ENCODE measurements around the gene AKR1C1. TPM values are rescaled to one million over a fixed set of nuclear protein-coding genes. Genes with fewer than 3 reads are reported as not detected.
"Not testable (repeated sequence)": the region's sequence is repeated elsewhere in the genome, so short reads cannot be mapped to it uniquely, and the experiment has no call there.

Gene AKR1C1
- total and polyA plus RNA-seq, 2 of the 13 experiments (the other 11 are each of a cell fraction or from before 2014, with no cell fraction given), result 948 to 2,238 TPM

DNA sequence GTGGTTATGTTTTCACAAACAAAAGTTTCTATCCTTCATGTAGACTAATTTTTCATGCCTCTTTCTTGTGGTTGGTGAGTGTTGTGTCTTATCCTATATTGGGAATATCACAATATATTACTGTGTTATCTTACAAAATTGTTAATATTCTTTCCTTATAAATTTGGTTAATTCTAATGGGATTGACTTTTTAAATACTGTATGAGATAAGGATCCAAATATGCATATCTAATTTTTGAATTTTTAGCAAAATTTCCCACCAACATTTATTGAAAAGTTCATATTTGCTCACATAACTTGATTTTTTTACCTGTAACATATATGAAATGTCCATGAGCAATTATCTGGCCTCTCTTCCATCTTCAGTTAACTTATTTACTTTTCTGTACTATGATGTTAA lies 11.2 kb downstream of the AKR1C1 start:
- FAIRE-seq; CTCF ChIA-PET (ENCODE audit: low intra/inter-chr PET ratio, low total read pairs); BruUV-seq (replicated peaks): not testable (repeated sequence)

DNA sequence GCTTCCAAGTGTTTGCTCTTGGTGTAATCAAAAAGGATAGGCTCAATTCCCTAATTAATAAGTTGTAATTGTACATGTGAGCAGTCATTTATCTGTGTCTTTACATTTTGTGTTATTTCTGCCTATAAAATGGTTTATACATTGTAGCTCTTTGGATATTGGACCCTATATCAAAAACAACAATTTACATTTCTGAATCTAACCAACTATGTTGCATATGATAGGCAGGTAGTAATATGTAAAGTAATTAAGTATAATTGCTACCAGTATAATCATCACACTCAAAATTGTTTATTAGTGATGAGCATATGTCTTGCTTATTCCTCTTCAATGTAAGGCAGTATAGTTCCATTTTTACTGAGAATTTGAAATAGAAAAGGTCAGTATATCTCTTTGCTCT lies 13.8 kb downstream of the AKR1C1 start:
- BruUV-seq (replicated peaks), result TSS peak; percentile 1
- H3K9me3 ChIP-seq (ENCODE audit: low read length), result no peaks in the 10 kb centered on the region
- no peak for ATAC-seq
- FAIRE-seq, result no peak
- in situ Hi-C loops (cut with HindIII; ENCODE audit: extremely low pct_ligation_motif_present, low pct_unique_long_range_greater_than_20kb), result no loop called here
- intact Hi-C loops (cut with micrococcal nuclease; ENCODE audit: unreplicated experiment), result no loop called here
- no peak overlapping the region for H3K4me2 ChIP-seq (ENCODE audit: low read depth, low read length)
- ChIA-PET CTCF (ENCODE audit: low intra/inter-chr PET ratio, low total read pairs) (no interaction called here), POLR2A (interaction anchor here (2.3 kb wide), 1 partner anchor 14 kb away, joined by 7 read pairs; the partner anchor contains the start of gene AKR1C1)
- no peak overlapping the region for H3K4me3 ChIP-seq (replicated peaks in 1 of 3; ENCODE audit: insufficient read depth in 1 of 3, low read depth in 2 of 3, low read length in 3 of 3)
- no peak for DNase-seq (ENCODE audit: low spot score)
- H3K27ac ChIP-seq (ENCODE audit: extremely low read length, insufficient read depth, low read length), result no peak overlapping the region
- H3K79me2 ChIP-seq (ENCODE audit: insufficient read depth, low read length), result no peaks in the 10 kb centered on the region
- H2AFZ ChIP-seq (ENCODE audit: low read length), result no peak overlapping the region
- H3K36me3 ChIP-seq (replicated peaks in 1 of 2; ENCODE audit: control insufficient read depth in 1 of 2, insufficient read depth in 2 of 2, low read length in 2 of 2), result peaks cover 4 to 19% of the 10 kb centered on the region in 2 experiments
- no peak overlapping the region for H3K9ac ChIP-seq (ENCODE audit: insufficient read depth, low read depth, low read length)
- H4K20me1 ChIP-seq (ENCODE audit: insufficient read depth, low read length), result peaks cover 8% of the 10 kb centered on the region; the same call in 1 of the 2 replicates
- peaks cover 13% of the 10 kb centered on the region for H3K4me1 ChIP-seq (ENCODE audit: insufficient read depth, low read length)
- no peaks in the 10 kb centered on the region for H3K27me3 ChIP-seq (ENCODE audit: control insufficient read depth in 1 of 2, insufficient read depth in 2 of 2, low read length in 2 of 2)
- peak; percentile 87 for TF ChIP-seq RBFOX2 (IDR thresholded peaks at IDR 0.05; ENCODE audit: low read depth, low read length)
- no peak for TF ChIP-seq ZNF224 (CRISPR knock-in tag; IDR thresholded peaks at IDR 0.05)
- peak; percentile 82 for TF ChIP-seq AGO2 (optimal IDR thresholded peaks at IDR 0.05; ENCODE audit: low read depth, low read length)
- TF ChIP-seq POLR2G (IDR thresholded peaks at IDR 0.05; ENCODE audit: low read depth, low read length), result no peak
- TF ChIP-seq ZNF160 (CRISPR knock-in tag; IDR thresholded peaks at IDR 0.05), result no peak
- no peak for TF ChIP-seq ZSCAN9 (CRISPR knock-in tag; IDR thresholded peaks at IDR 0.05; ENCODE audit: borderline replicate concordance)
- TF ChIP-seq MAFK (conservative IDR thresholded peaks at IDR 0.05 in 1 of 2, IDR thresholded peaks at IDR 0.05 in 1 of 2; ENCODE audit: low read length in 2 of 2), result no peak
- no peak for TF ChIP-seq DPF2 (CRISPR knock-in tag; IDR thresholded peaks at IDR 0.05; ENCODE audit: borderline replicate concordance, low read depth)
- TF ChIP-seq CAMTA2 (CRISPR knock-in tag; IDR thresholded peaks at IDR 0.05; ENCODE audit: borderline replicate concordance), result no peak
- TF ChIP-seq RXRB (CRISPR knock-in tag; IDR thresholded peaks at IDR 0.05; ENCODE audit: borderline replicate concordance), result no peak
- TF ChIP-seq ZNF616 (CRISPR knock-in tag; IDR thresholded peaks at IDR 0.05; ENCODE audit: low read depth), result no peak
- TF ChIP-seq, protein P1, sequence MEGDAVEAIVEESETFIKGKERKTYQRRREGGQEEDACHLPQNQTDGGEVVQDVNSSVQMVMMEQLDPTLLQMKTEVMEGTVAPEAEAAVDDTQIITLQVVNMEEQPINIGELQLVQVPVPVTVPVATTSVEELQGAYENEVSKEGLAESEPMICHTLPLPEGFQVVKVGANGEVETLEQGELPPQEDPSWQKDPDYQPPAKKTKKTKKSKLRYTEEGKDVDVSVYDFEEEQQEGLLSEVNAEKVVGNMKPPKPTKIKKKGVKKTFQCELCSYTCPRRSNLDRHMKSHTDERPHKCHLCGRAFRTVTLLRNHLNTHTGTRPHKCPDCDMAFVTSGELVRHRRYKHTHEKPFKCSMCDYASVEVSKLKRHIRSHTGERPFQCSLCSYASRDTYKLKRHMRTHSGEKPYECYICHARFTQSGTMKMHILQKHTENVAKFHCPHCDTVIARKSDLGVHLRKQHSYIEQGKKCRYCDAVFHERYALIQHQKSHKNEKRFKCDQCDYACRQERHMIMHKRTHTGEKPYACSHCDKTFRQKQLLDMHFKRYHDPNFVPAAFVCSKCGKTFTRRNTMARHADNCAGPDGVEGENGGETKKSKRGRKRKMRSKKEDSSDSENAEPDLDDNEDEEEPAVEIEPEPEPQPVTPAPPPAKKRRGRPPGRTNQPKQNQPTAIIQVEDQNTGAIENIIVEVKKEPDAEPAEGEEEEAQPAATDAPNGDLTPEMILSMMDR (CRISPR knock-in tag; IDR thresholded peaks at IDR 0.05), result no peak
- TF ChIP-seq RBM22 (optimal IDR thresholded peaks at IDR 0.05; ENCODE audit: low read length), result peak; percentile 3
- TF ChIP-seq, protein P2, sequence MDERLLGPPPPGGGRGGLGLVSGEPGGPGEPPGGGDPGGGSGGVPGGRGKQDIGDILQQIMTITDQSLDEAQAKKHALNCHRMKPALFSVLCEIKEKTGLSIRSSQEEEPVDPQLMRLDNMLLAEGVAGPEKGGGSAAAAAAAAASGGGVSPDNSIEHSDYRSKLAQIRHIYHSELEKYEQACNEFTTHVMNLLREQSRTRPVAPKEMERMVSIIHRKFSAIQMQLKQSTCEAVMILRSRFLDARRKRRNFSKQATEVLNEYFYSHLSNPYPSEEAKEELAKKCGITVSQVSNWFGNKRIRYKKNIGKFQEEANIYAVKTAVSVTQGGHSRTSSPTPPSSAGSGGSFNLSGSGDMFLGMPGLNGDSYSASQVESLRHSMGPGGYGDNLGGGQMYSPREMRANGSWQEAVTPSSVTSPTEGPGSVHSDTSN (CRISPR knock-in tag; IDR thresholded peaks at IDR 0.05), result no peak

More for the DNA sequence above, 11.2 kb downstream of the AKR1C1 start:
- ATAC-seq; DNase-seq (ENCODE audit: low spot score); POLR2A ChIA-PET; intact Hi-C loops (cut with micrococcal nuclease; ENCODE audit: unreplicated experiment); H3K4me3 ChIP-seq (replicated peaks in 1 of 3; ENCODE audit: insufficient read depth in 1 of 3, low read depth in 2 of 3, low read length in 3 of 3); H3K9me3 ChIP-seq (ENCODE audit: low read length); H3K79me2 ChIP-seq (ENCODE audit: insufficient read depth, low read length); H3K4me2 ChIP-seq (ENCODE audit: low read depth, low read length); in situ Hi-C loops (cut with HindIII; ENCODE audit: extremely low pct_ligation_motif_present, low pct_unique_long_range_greater_than_20kb); H3K27me3 ChIP-seq (ENCODE audit: control insufficient read depth in 1 of 2, insufficient read depth in 2 of 2, low read length in 2 of 2); H3K9ac ChIP-seq (ENCODE audit: insufficient read depth, low read depth, low read length); H3K27ac ChIP-seq (ENCODE audit: extremely low read length, insufficient read depth, low read length); H2AFZ ChIP-seq (ENCODE audit: low read length); H3K4me1 ChIP-seq (ENCODE audit: insufficient read depth, low read length): not testable (repeated sequence)
- TF ChIP-seq RBFOX2 (IDR thresholded peaks at IDR 0.05; ENCODE audit: low read depth, low read length) (peak; percentile 78), HNRNPL (IDR thresholded peaks at IDR 0.05; ENCODE audit: low read depth, low read length) (0 out of 2 replicates have a peak, but pooled peaks have one; percentile 8), AGO2 (optimal IDR thresholded peaks at IDR 0.05; ENCODE audit: low read depth, low read length) (peak; percentile 51)
- Histone ChIP-seq H3K36me3 (replicated peaks in 1 of 2; ENCODE audit: control insufficient read depth in 1 of 2, insufficient read depth in 2 of 2, low read length in 2 of 2) (peaks cover 5 to 20% of the 10 kb centered on the region in 2 experiments), H4K20me1 (ENCODE audit: insufficient read depth, low read length) (peaks cover 12% of the 10 kb centered on the region)

Data from HepG2 (cell line).